Uterus (tissue), 2 donors: ENCODE results near the gene ITPA.

Source experiments
- CTCF ChIP-seq, 4 experiments: fragments of 200-600 bp in 2 of 4; fragments of 450-650 bp in 2 of 4; sonication (generic) in 2 of 4; IDR thresholded peaks; one replicate each; pipeline ENCODE4 v1.5.1; 2016 to 2019; ENCODE audit warnings: antibody characterized with exemption in 4 of 4, mild to moderate bottlenecking in 2 of 4, moderate library complexity in 1 of 4
- POLR2A ChIP-seq, 2 donors: fragments of 450-650 bp; IDR thresholded peaks; one replicate each; pipeline ENCODE4 v1.6.1; 2016; ENCODE audit warnings: antibody characterized with exemption in 2 of 2, mild to moderate bottlenecking in 1 of 2, moderate library complexity in 1 of 2

DNA sequence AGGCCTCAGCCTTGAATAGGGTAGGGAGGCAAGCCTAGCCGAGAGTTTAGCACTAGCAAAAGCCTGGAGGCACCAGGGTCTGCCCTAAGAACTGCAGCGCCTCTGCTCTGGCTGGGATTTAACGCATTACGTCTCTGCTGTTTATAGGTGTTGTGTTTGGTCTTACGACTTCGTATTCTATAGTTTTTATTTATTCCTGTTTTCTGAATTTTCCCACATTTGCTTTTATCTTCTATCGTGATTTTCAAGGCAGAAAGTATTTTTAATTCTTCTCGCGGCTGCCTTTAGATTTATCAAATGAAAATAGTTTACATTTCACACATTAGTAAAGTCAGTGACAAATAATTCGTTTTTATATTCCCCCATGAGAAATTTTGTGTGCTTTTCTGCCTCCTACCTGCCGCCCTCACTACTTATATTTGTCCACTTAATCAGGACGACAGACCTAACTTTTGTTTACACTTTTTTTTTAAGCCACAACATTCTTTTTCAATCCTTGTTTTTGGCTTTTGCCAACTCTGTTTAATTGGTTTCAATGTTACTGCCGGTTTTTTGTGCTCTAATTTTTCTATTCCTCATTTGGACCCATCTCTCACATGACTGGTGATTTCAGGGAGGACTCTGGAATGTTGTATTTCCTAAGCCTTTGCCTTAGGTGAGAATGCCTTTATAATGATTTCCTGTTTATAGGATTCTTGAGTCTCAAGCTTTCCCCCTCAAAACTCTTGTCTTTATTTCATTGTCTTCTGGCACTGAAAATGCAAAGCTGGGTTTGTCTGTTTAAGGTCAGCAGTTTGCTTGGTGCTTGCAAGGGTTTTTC is 34.6 kb upstream of the ITPA start:
- TF ChIP-seq CTCF (IDR thresholded peaks at IDR 0.05) (no peak), POLR2A (IDR thresholded peaks at IDR 0.05) (no peak)
